Measurements from ENCODE around the gene ANGPTL5. TPM values are rescaled to one million over a fixed set of nuclear protein-coding genes. Genes with fewer than 3 reads are reported as not detected.

ANGPTL5 gene
- total RNA-seq, 2 experiments from 2014 or later, result not detected

DNA sequence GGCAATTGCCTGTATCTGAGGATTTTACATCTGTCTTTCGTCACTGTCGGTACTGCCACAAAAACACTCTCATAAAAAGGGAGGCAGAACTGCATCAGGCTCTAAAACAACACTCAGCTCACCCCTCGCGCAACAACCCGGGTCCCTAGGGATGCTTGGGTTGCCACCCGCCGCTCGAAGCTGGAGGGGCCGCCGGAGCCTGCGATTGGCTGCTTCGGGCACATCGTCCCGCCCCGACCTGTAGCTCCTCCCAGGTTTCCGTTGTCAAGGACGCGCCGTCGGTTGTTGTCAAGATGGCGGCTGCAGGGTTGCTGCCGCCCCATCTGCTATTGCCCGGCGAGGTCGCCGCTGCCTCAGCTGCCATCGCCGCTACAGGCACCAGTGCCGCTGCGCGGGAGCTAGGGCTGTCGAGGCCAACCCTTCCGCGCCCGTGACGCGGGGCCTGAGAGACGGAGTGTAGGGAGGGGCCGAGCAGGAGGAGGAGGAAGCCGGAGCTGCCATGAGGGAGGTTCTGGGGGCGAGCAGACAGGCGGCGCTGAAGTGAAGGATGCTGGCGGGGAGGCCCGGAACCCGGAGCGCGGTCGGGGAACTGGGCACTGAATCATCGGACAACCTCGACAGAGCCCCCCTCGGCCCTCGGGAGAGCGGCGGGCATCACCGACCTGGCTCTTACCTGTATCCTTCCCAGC, 1.4 kb downstream of the ANGPTL5 start, which contains the start of gene CEP126:
CEP126 (plus strand) TSS at position 273 of the 689 bp plus-strand sequence; CDS start at position 548, 275 bp downstream.
- TF ChIP-seq CTCF (conservative IDR thresholded peaks at IDR 0.05; ENCODE audit: low read length) (peak; percentile 66), EZH2phosphoT487 (IDR thresholded peaks at IDR 0.05; ENCODE audit: borderline replicate concordance, low read depth, low read length) (no peak)
- CTCF ChIA-PET (ENCODE audit: unreplicated experiment), result interaction anchor here (0.6 kb wide), 1 partner anchor 644 kb away, joined by 3 read pairs; no protein-coding TSS in a partner anchor

DNA sequence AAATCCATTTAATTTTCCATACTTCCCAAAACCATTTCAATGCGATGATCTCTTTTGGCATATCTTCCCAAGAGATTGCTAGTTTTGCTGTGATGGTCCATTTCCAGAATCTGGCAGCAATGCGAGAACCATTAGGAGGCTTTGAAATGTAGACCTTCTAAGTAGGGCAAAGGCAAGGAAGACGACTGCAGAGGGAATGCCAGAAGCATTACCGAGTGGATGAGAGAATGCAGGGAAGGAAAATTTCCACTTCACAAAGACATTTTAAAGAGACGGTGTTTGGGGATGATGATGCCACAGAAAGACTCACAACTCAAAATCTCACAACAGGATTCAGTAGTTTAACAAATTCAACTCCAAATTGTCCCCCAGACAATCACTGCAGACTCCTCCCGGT, 2.0 kb downstream of the ANGPTL5 start:
- ChIA-PET CTCF (ENCODE audit: unreplicated experiment) (no interaction called here), POLR2A (interaction anchor here (0.9 to 1.2 kb wide), 3 partner anchors 9 to 442 kb away, joined by 3 to 4 read pairs (median 3); no protein-coding TSS in a partner anchor)
- intact Hi-C loops (cut with micrococcal nuclease; ENCODE audit: unreplicated experiment), result loop anchor here (2.0 to 10.0 kb wide), 2 partner anchors 94 to 370 kb away; no protein-coding TSS in a partner anchor
- no peaks in the 10 kb centered on the region for H3K9me3 ChIP-seq (ENCODE audit: low read length)
- H3K79me2 ChIP-seq (ENCODE audit: insufficient read depth, low read depth, low read length), result peaks cover 7% of the 10 kb centered on the region; the same call in 1 of the 2 replicates
- peak overlapping the region; percentile 86 for H3K4me2 ChIP-seq (ENCODE audit: low read length)
- H3K36me3 ChIP-seq (ENCODE audit: insufficient read depth, low read length), result no peaks in the 10 kb centered on the region
- no peak for TF ChIP-seq CTCF (conservative IDR thresholded peaks at IDR 0.05; ENCODE audit: low read length)
- TF ChIP-seq EZH2phosphoT487 (IDR thresholded peaks at IDR 0.05; ENCODE audit: borderline replicate concordance, low read depth, low read length), result no peak
- H2AFZ ChIP-seq (ENCODE audit: low read length), result peak overlapping the region; percentile 97
- no peaks in the 10 kb centered on the region for H4K20me1 ChIP-seq (ENCODE audit: insufficient read depth, low read length)
- no peaks in the 10 kb centered on the region for H3K9me2 ChIP-seq (ENCODE audit: insufficient read depth, low read length)
- H3K4me1 ChIP-seq (ENCODE audit: insufficient read depth, low read length, poor library complexity, severe bottlenecking), result peaks cover 18% of the 10 kb centered on the region
- DNase-seq (ENCODE audit: low spot score), result no peak
- H3K27ac ChIP-seq (ENCODE audit: low read depth, low read length, poor library complexity, severe bottlenecking), result no peak overlapping the region
- peak overlapping the region; percentile 73 for H3K4me3 ChIP-seq (ENCODE audit: low read depth, low read length, poor library complexity, severe bottlenecking)
- no TSS peak for BruUV-seq (replicated peaks)

More for the DNA sequence above, 1.4 kb downstream of the ANGPTL5 start, which contains the start of gene CEP126:
- Histone ChIP-seq H3K9me3 (ENCODE audit: low read length) (no peaks in the 10 kb centered on the region), H3K79me2 (ENCODE audit: insufficient read depth, low read depth, low read length) (peaks cover 7% of the 10 kb centered on the region; the same call in 1 of the 2 replicates), H2AFZ (ENCODE audit: low read length) (peak within 1 kb of the TSS; percentile 97), H3K9me2 (ENCODE audit: insufficient read depth, low read length) (no peaks in the 10 kb centered on the region), H3K36me3 (ENCODE audit: insufficient read depth, low read length) (no peaks in the 10 kb centered on the region), H3K4me2 (ENCODE audit: low read length) (peak within 1 kb of the TSS; percentile 86), H3K27ac (ENCODE audit: low read depth, low read length, poor library complexity, severe bottlenecking) (peak within 1 kb of the TSS; percentile 78), H3K4me1 (ENCODE audit: insufficient read depth, low read length, poor library complexity, severe bottlenecking) (peaks cover 18% of the 10 kb centered on the region), H4K20me1 (ENCODE audit: insufficient read depth, low read length) (no peaks in the 10 kb centered on the region), H3K4me3 (ENCODE audit: low read depth, low read length, poor library complexity, severe bottlenecking) (peak within 1 kb of the TSS; percentile 73)
- POLR2A ChIA-PET, result interaction anchor here (0.6 to 1.2 kb wide), 5 partner anchors 9 to 645 kb away, joined by 3 to 4 read pairs (median 3); no protein-coding TSS in a partner anchor
- intact Hi-C loops (cut with micrococcal nuclease; ENCODE audit: unreplicated experiment), result loop anchor here (2.0 to 10.0 kb wide), 2 partner anchors 94 to 370 kb away; no protein-coding TSS in a partner anchor
- DNase-seq (ENCODE audit: low spot score), result peak; percentile 97
- no TSS peak for BruUV-seq (replicated peaks)

Measured in OCI-LY7 (cell line).